Activated CD4-positive, alpha-beta T cell treated with anti-CD3 and anti-CD28 coated beads for 36 hours (primary cell): ENCODE results near the gene DIP2C. TPM values are rescaled to one million over a fixed set of nuclear protein-coding genes. Genes with fewer than 3 reads are reported as not detected.
"Not testable (repeated sequence)": the region's sequence is repeated elsewhere in the genome, so short reads cannot be mapped to it uniquely, and the experiment has no call there.

Source experiments
- ATAC-seq: fragments of 200-7000 bp; cut with Tn5 transposase; one replicate; pipeline ENCODE4 v1.10.0; 2021; ENCODE audit warnings: mild to moderate bottlenecking, moderate library complexity
- CTCF ChIA-PET: fragments of 350-600 bp; sonication (Branson Sonifier 250); formaldehyde crosslinking; loops from one replicate; lab custom pipeline; 2021; ENCODE audit warnings: antibody characterized with exemption; lab: Charles Lee
- POLR2A ChIA-PET: fragments of 350-600 bp; sonication (Branson Sonifier 250); formaldehyde crosslinking; loops from one replicate; lab custom pipeline; 2021; ENCODE audit warnings: antibody characterized with exemption, inconsistent platforms; lab: Charles Lee
- DNase-seq: peaks from one replicate; pipeline ENCODE4 v3.0.0-alpha.2; 2020
- H3K27ac Mint-ChIP-seq: one replicate; pipeline ENCODE4 v1.8.0; 2021; ENCODE audit warnings: mixed read lengths
- H3K27me3 Mint-ChIP-seq: one replicate; pipeline ENCODE4 v1.8.0; 2021; ENCODE audit warnings: mixed read lengths
- H3K36me3 Mint-ChIP-seq: one replicate; pipeline ENCODE4 v1.8.0; 2021; ENCODE audit warnings: low read depth, mixed read lengths
- H3K4me1 Mint-ChIP-seq: one replicate; pipeline ENCODE4 v1.8.0; 2021; ENCODE audit warnings: mixed read lengths
- H3K4me3 Mint-ChIP-seq: one replicate; pipeline ENCODE4 v1.8.0; 2021; ENCODE audit warnings: mild to moderate bottlenecking, moderate library complexity, mixed read lengths
- H3K9me3 Mint-ChIP-seq: one replicate; pipeline ENCODE4 v1.8.0; 2021; ENCODE audit warnings: low read depth, mixed read lengths
- intact Hi-C, 2 experiments: fragments of 100-400 bp; cut with DNase I in 1 of 2; cut with micrococcal nuclease in 1 of 2; formaldehyde crosslinking; loops; one replicate each; pipeline versions ENCODE4 v1.14.2 to v1.15.1; 2022 to 2024; cut with DNase I, micrococcal nuclease
- total RNA-seq, 2 experiments: library from RNA; stranded (reverse); gene quantifications; one replicate each; pipeline ENCODE4 v1.2.3, GENCODE V29; 2021

The DIP2C gene
- total RNA-seq, 2 experiments from 2014 or later = 0.76 to 0.94 TPM

DNA sequence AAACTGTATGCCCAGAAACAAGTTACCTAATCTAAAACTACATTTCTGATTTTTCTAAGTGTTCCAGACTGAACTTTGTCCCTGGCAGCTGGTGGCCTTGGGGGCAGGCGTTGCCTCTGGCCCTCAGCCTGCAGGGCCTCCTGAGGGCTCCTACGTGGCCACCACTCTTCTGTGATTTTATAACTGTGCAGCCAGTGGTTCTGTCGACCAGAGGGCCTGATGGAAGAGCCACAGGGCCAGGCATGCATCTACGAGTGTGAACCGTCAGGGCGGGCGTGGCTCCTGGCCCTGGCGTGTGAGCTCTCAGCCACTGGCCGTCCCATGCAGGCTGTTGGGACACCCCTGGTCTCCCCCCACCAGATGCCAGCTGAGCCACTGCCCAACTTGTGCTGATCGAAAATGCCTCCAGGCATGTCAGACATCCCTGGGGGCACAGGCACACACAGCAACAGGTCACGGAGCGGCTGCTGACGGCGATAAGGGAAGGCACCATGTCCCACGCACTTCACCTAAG is 380.8 kb downstream of the DIP2C start:
- POLR2A ChIA-PET = no interaction called here
- Mint-ChIP-seq H3K4me1 (no peaks in the 10 kb centered on the region), H3K9me3 (no peaks in the 10 kb centered on the region), H3K36me3 (no peaks in the 10 kb centered on the region), H3K27ac (no peak overlapping the region), H3K27me3 (no peaks in the 10 kb centered on the region), H3K4me3 (no peak overlapping the region)
- no peak for ATAC-seq
- no peak for DNase-seq
- CTCF ChIA-PET = interaction anchor here (0.8 kb wide), 1 partner anchor 56 kb away, joined by 3 read pairs; no protein-coding TSS in a partner anchor
- intact Hi-C loops = no loop called here

- H3K4me3 Mint-ChIP-seq = no peak overlapping the region
- intact Hi-C loops = no loop called here
- no peaks in the 10 kb centered on the region for H3K4me1 Mint-ChIP-seq
- H3K9me3 Mint-ChIP-seq = no peaks in the 10 kb centered on the region
- H3K27me3 Mint-ChIP-seq = no peaks in the 10 kb centered on the region
- DNase-seq = no peak
- ChIA-PET CTCF (interaction anchor here (0.8 kb wide), 1 partner anchor 56 kb away, joined by 3 read pairs; no protein-coding TSS in a partner anchor), POLR2A (no interaction called here)
- no peaks in the 10 kb centered on the region for H3K36me3 Mint-ChIP-seq
- no peak overlapping the region for H3K27ac Mint-ChIP-seq
- ATAC-seq = no peak
Observed at GRCh38 chr10:308101-308500, 381.4 kb downstream of the DIP2C start.

- ChIA-PET POLR2A (no interaction called here), CTCF (interaction anchor here (0.8 kb wide), 1 partner anchor 57 kb away, joined by 3 read pairs; no protein-coding TSS in a partner anchor)
- Mint-ChIP-seq H3K27me3 (no peaks in the 10 kb centered on the region), H3K9me3 (no peaks in the 10 kb centered on the region), H3K27ac (no peak overlapping the region), H3K36me3 (no peaks in the 10 kb centered on the region), H3K4me3 (no peak overlapping the region), H3K4me1 (no peaks in the 10 kb centered on the region)
- no peak for ATAC-seq
- intact Hi-C loops = no loop called here
- DNase-seq = no peak
Observed at GRCh38 chr10:307659-308058, 381.8 kb downstream of the DIP2C start.

- CTCF ChIA-PET = no interaction called here
- Mint-ChIP-seq H3K9me3 (no peaks in the 10 kb centered on the region), H3K27ac (no peak overlapping the region), H3K27me3 (no peaks in the 10 kb centered on the region), H3K4me1 (no peaks in the 10 kb centered on the region), H3K4me3 (no peak overlapping the region), H3K36me3 (no peaks in the 10 kb centered on the region)
- ATAC-seq (no peak), DNase-seq (no peak)
- intact Hi-C loops = no loop called here
- POLR2A ChIA-PET = no interaction called here
Observed at GRCh38 chr10:306675-307185, 382.7 kb downstream of the DIP2C start.

DNA sequence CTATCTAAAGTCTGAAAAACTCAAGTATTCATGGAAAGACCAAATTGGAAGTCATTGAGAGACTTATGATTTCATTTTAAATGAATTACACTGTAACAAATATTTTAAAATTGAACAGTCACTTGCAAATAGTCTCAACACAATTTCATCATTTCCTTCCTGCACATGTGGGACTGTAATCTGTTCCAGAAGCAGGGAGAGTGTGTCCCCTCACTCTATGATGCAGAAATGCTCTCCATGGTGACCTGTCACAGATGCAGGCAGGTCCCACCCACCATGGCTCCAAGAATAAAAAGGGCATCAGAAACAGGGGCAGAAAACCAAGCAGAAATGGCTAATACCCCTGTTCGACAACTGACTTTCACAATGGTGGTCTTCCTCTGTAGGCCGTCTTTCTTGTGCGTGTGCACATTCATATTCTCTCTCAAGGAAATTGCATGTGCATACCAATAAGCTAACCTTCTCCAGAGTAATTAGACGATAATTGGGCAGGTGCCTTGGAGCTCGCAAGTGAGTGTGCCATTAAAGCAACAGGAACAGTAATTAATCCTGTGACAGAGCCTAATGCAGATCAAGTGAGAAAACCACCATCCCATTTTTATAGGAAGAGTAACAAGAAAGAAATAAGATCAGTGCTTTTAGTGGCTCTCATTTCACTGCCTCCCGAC is 383.3 kb downstream of the DIP2C start:
- CTCF ChIA-PET = no interaction called here
- no peak overlapping the region for H3K27ac Mint-ChIP-seq
- intact Hi-C loops = no loop called here
- DNase-seq (no peak), ATAC-seq (no peak)
- H3K4me3 Mint-ChIP-seq = no peak overlapping the region
- no peaks in the 10 kb centered on the region for H3K9me3 Mint-ChIP-seq
- no peaks in the 10 kb centered on the region for H3K27me3 Mint-ChIP-seq
- POLR2A ChIA-PET = no interaction called here
- H3K4me1 Mint-ChIP-seq = no peaks in the 10 kb centered on the region
- H3K36me3 Mint-ChIP-seq = no peaks in the 10 kb centered on the region

DNA sequence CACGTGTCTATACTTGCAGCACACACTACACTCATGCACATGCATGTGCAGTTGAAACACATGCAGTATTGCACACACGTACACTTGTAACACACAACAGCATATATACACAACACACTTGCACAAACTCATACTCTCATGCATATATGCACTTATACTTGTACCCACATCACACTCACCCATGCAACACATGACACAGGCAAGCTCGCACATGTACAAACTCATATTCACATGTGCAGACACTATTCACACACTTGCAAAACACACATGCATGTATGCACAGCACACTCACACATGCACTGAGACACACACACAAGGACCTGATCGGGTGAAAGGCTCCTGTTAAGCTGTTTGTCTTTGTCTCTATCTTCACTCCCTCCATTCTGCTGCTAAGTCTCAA is 384.4 kb downstream of the DIP2C start:
- Mint-ChIP-seq H3K27ac (no peak overlapping the region), H3K36me3 (no peaks in the 10 kb centered on the region), H3K27me3 (no peaks in the 10 kb centered on the region), H3K9me3 (no peaks in the 10 kb centered on the region), H3K4me3 (no peak overlapping the region), H3K4me1 (no peaks in the 10 kb centered on the region)
- ATAC-seq (no peak), DNase-seq (no peak)
- intact Hi-C loops = no loop called here
- ChIA-PET POLR2A (no interaction called here), CTCF (interaction anchor here (0.6 kb wide), 1 partner anchor 141 kb away, joined by 4 read pairs; no protein-coding TSS in a partner anchor)

DNA sequence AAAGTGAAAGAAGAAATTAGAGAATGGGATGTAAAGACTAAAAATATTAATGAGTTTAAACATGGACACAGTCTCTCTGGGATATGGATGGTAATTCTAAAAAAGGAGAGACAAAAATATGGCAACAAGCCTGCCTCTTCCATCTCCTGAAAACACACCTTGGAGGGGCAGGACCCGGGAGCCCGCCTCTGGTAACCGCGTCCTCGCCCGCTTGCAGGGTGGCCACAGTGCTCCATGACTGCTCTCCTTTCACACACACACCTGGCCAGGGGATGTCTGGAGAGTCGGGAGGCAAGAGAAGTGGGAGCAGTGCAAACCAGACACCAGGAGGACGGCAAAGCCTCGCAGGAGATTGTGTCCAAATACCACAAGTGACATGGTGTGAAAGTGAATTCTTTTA is 387.9 kb downstream of the DIP2C start:
- no peak for DNase-seq
- intact Hi-C loops = no loop called here
- Mint-ChIP-seq H3K36me3 (peaks cover 1% of the 10 kb centered on the region), H3K4me1 (no peaks in the 10 kb centered on the region), H3K9me3 (no peaks in the 10 kb centered on the region), H3K4me3 (no peak overlapping the region), H3K27ac (no peak overlapping the region), H3K27me3 (no peaks in the 10 kb centered on the region)
- ATAC-seq = no peak
- ChIA-PET CTCF (no interaction called here), POLR2A (no interaction called here)

GRCh38 chr10:300580-300979 is 388.9 kb downstream of the DIP2C start:
- ATAC-seq, intact Hi-C loops, POLR2A ChIA-PET, H3K9me3 Mint-ChIP-seq, H3K36me3 Mint-ChIP-seq, H3K27me3 Mint-ChIP-seq, H3K27ac Mint-ChIP-seq, DNase-seq, H3K4me1 Mint-ChIP-seq, CTCF ChIA-PET, H3K4me3 Mint-ChIP-seq: not testable (repeated sequence)

- DNase-seq (no peak), ATAC-seq (no peak)
- no peaks in the 10 kb centered on the region for H3K27me3 Mint-ChIP-seq
- H3K27ac Mint-ChIP-seq = no peak overlapping the region
- peaks cover 2% of the 10 kb centered on the region for H3K36me3 Mint-ChIP-seq
- no peaks in the 10 kb centered on the region for H3K4me1 Mint-ChIP-seq
- CTCF ChIA-PET = interaction anchor here (1.0 kb wide), 1 partner anchor 24 kb away, joined by 3 read pairs; no protein-coding TSS in a partner anchor
- no peak overlapping the region for H3K4me3 Mint-ChIP-seq
- H3K9me3 Mint-ChIP-seq = no peaks in the 10 kb centered on the region
- POLR2A ChIA-PET = no interaction called here
- intact Hi-C loops = no loop called here
Observed at GRCh38 chr10:299969-300368, 389.5 kb downstream of the DIP2C start.

GRCh38 chr10:299512-299911 is 390.0 kb downstream of the DIP2C start:
- intact Hi-C loops = no loop called here
- ChIA-PET POLR2A (no interaction called here), CTCF (interaction anchor here (1.0 kb wide), 1 partner anchor 24 kb away, joined by 3 read pairs; no protein-coding TSS in a partner anchor)
- peaks cover 2% of the 10 kb centered on the region for H3K36me3 Mint-ChIP-seq
- no peak overlapping the region for H3K27ac Mint-ChIP-seq
- no peak overlapping the region for H3K4me3 Mint-ChIP-seq
- no peaks in the 10 kb centered on the region for H3K9me3 Mint-ChIP-seq
- DNase-seq (no peak), ATAC-seq (no peak)
- H3K27me3 Mint-ChIP-seq = no peaks in the 10 kb centered on the region
- H3K4me1 Mint-ChIP-seq = no peaks in the 10 kb centered on the region

- DNase-seq = no peak
- Mint-ChIP-seq H3K4me1 (no peaks in the 10 kb centered on the region), H3K4me3 (no peak overlapping the region), H3K27ac (no peak overlapping the region), H3K36me3 (peaks cover 2% of the 10 kb centered on the region), H3K27me3 (no peaks in the 10 kb centered on the region), H3K9me3 (no peaks in the 10 kb centered on the region)
- ATAC-seq = no peak
- ChIA-PET POLR2A (no interaction called here), CTCF (no interaction called here)
- intact Hi-C loops = no loop called here
Observed at GRCh38 chr10:298033-298432, 391.4 kb downstream of the DIP2C start.

DNA sequence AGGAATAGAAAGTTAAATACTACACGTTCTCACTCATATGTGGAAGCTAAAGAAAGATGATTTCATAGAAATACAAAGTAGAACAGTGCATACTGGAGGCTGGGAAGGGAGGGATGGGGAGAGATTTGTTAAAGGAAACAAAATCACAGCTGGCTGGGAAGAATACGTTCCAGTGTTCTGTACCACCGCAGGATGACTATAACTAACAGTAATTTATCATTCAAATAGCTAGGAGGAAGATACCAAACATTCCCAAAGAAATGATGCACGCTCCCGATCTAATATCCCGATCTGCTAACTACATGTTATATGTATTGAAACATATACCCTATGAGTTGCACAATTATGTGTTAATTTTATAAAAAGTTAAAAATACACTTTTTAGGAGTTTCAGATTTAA is 391.9 kb downstream of the DIP2C start:
- ChIA-PET POLR2A (no interaction called here), CTCF (no interaction called here)
- ATAC-seq (no peak), DNase-seq (no peak)
- no peaks in the 10 kb centered on the region for H3K27me3 Mint-ChIP-seq
- H3K36me3 Mint-ChIP-seq = peaks cover 2% of the 10 kb centered on the region
- no peak overlapping the region for H3K27ac Mint-ChIP-seq
- H3K4me1 Mint-ChIP-seq = no peaks in the 10 kb centered on the region
- no peaks in the 10 kb centered on the region for H3K9me3 Mint-ChIP-seq
- no peak overlapping the region for H3K4me3 Mint-ChIP-seq
- intact Hi-C loops = no loop called here
